SH-SY5Y (cell line): ENCODE results near the gene POLDIP2.

Experiments used
- GATA2 ChIP-seq: IDR thresholded peaks from 2 replicates; pipeline ENCODE4 v1.6.1; 2011; ENCODE audit warnings: mild to moderate bottlenecking, low read depth, low read length
- GATA3 ChIP-seq: IDR thresholded peaks from 2 replicates; pipeline ENCODE4 v1.6.1; 2011; ENCODE audit warnings: low read depth, mild to moderate bottlenecking, low read length, moderate library complexity

- TF ChIP-seq GATA3: no peak
- TF ChIP-seq GATA2: no peak
Measured at GRCh38 chr17:28394337-28395116, 37.2 kb upstream of the POLDIP2 start.
